Activated naive CD8-positive, alpha-beta T cell (primary cell): ENCODE measurements around the gene LECT2.

Experiments used
- H3K27ac Mint-ChIP-seq: one replicate; pipeline ENCODE4 v1.8.0; 2021; ENCODE audit warnings: mixed read lengths
- H3K27me3 Mint-ChIP-seq: one replicate; pipeline ENCODE4 v1.8.0; 2021; ENCODE audit warnings: mixed read lengths
- H3K36me3 Mint-ChIP-seq: one replicate; pipeline ENCODE4 v1.8.0; 2021; ENCODE audit warnings: mixed read lengths
- H3K4me1 Mint-ChIP-seq: one replicate; pipeline ENCODE4 v1.8.0; 2021; ENCODE audit warnings: low read depth, mixed read lengths
- H3K4me3 Mint-ChIP-seq: one replicate; pipeline ENCODE4 v1.8.0; 2021; ENCODE audit warnings: mild to moderate bottlenecking, mixed read lengths
- H3K9me3 Mint-ChIP-seq: one replicate; pipeline ENCODE4 v1.8.0; 2021; ENCODE audit warnings: low read depth, mixed read lengths

The LECT2 gene

GRCh38 chr5:135954899-135955298 is at the start of gene LECT2:
Gene LECT2, minus strand, starts transcription at chr5:135954983. Its CDS starts 150 bp downstream, at chr5:135954833.
- Mint-ChIP-seq H3K4me1 (no peaks in the 10 kb centered on the region), H3K4me3 (no peak within 1 kb of the TSS), H3K9me3 (no peaks in the 10 kb centered on the region), H3K27ac (no peak within 1 kb of the TSS), H3K27me3 (peaks cover 9% of the 10 kb centered on the region), H3K36me3 (no peaks in the 10 kb centered on the region)

GRCh38 chr5:136004436-136004835 is 49.7 kb upstream of the LECT2 start:
- no peak overlapping the region for H3K4me3 Mint-ChIP-seq
- H3K4me1 Mint-ChIP-seq: no peaks in the 10 kb centered on the region
- peaks cover 7% of the 10 kb centered on the region for H3K27me3 Mint-ChIP-seq
- H3K9me3 Mint-ChIP-seq: no peaks in the 10 kb centered on the region
- H3K27ac Mint-ChIP-seq: no peak overlapping the region
- no peaks in the 10 kb centered on the region for H3K36me3 Mint-ChIP-seq

- no peak overlapping the region for H3K27ac Mint-ChIP-seq
- H3K9me3 Mint-ChIP-seq: no peaks in the 10 kb centered on the region
- no peak overlapping the region for H3K4me3 Mint-ChIP-seq
- no peaks in the 10 kb centered on the region for H3K36me3 Mint-ChIP-seq
- no peaks in the 10 kb centered on the region for H3K4me1 Mint-ChIP-seq
- H3K27me3 Mint-ChIP-seq: peaks cover 4% of the 10 kb centered on the region
Measured at GRCh38 chr5:136001466-136001981, 46.7 kb upstream of the LECT2 start.

- peaks cover 2% of the 10 kb centered on the region for H3K27me3 Mint-ChIP-seq
- H3K27ac Mint-ChIP-seq: no peak overlapping the region
- H3K4me3 Mint-ChIP-seq: no peak overlapping the region
- no peaks in the 10 kb centered on the region for H3K9me3 Mint-ChIP-seq
- no peaks in the 10 kb centered on the region for H3K4me1 Mint-ChIP-seq
- H3K36me3 Mint-ChIP-seq: no peaks in the 10 kb centered on the region
Measured at GRCh38 chr5:136000932-136001331, 46.1 kb upstream of the LECT2 start.

- no peaks in the 10 kb centered on the region for H3K9me3 Mint-ChIP-seq
- no peak overlapping the region for H3K4me3 Mint-ChIP-seq
- no peaks in the 10 kb centered on the region for H3K36me3 Mint-ChIP-seq
- peaks cover 2% of the 10 kb centered on the region for H3K27me3 Mint-ChIP-seq
- no peaks in the 10 kb centered on the region for H3K4me1 Mint-ChIP-seq
- no peak overlapping the region for H3K27ac Mint-ChIP-seq
Measured at GRCh38 chr5:136000147-136000546, 45.4 kb upstream of the LECT2 start.

- no peak overlapping the region for H3K27ac Mint-ChIP-seq
- H3K4me3 Mint-ChIP-seq: no peak overlapping the region
- no peaks in the 10 kb centered on the region for H3K9me3 Mint-ChIP-seq
- no peaks in the 10 kb centered on the region for H3K4me1 Mint-ChIP-seq
- H3K27me3 Mint-ChIP-seq: peaks cover 5% of the 10 kb centered on the region
- no peaks in the 10 kb centered on the region for H3K36me3 Mint-ChIP-seq
Measured at GRCh38 chr5:135999406-136000139, 44.8 kb upstream of the LECT2 start.

GRCh38 chr5:135998889-135999288 is 44.1 kb upstream of the LECT2 start:
- H3K4me1 Mint-ChIP-seq: no peaks in the 10 kb centered on the region
- H3K4me3 Mint-ChIP-seq: no peak overlapping the region
- H3K36me3 Mint-ChIP-seq: no peaks in the 10 kb centered on the region
- H3K9me3 Mint-ChIP-seq: no peaks in the 10 kb centered on the region
- H3K27ac Mint-ChIP-seq: no peak overlapping the region
- H3K27me3 Mint-ChIP-seq: peaks cover 5% of the 10 kb centered on the region

GRCh38 chr5:135997673-135998335 is 43.0 kb upstream of the LECT2 start:
- peaks cover 5% of the 10 kb centered on the region for H3K27me3 Mint-ChIP-seq
- no peak overlapping the region for H3K4me3 Mint-ChIP-seq
- H3K9me3 Mint-ChIP-seq: no peaks in the 10 kb centered on the region
- H3K27ac Mint-ChIP-seq: no peak overlapping the region
- H3K4me1 Mint-ChIP-seq: no peaks in the 10 kb centered on the region
- no peaks in the 10 kb centered on the region for H3K36me3 Mint-ChIP-seq

GRCh38 chr5:135996611-135997010 is 41.8 kb upstream of the LECT2 start:
- H3K36me3 Mint-ChIP-seq: no peaks in the 10 kb centered on the region
- H3K27ac Mint-ChIP-seq: no peak overlapping the region
- H3K4me1 Mint-ChIP-seq: no peaks in the 10 kb centered on the region
- H3K27me3 Mint-ChIP-seq: peaks cover 5% of the 10 kb centered on the region
- H3K4me3 Mint-ChIP-seq: no peak overlapping the region
- H3K9me3 Mint-ChIP-seq: no peaks in the 10 kb centered on the region

GRCh38 chr5:135995976-135996375 is 41.2 kb upstream of the LECT2 start:
- no peaks in the 10 kb centered on the region for H3K36me3 Mint-ChIP-seq
- H3K27me3 Mint-ChIP-seq: peaks cover 5% of the 10 kb centered on the region
- H3K27ac Mint-ChIP-seq: no peak overlapping the region
- no peak overlapping the region for H3K4me3 Mint-ChIP-seq
- no peaks in the 10 kb centered on the region for H3K4me1 Mint-ChIP-seq
- H3K9me3 Mint-ChIP-seq: no peaks in the 10 kb centered on the region

- Mint-ChIP-seq H3K27me3 (peaks cover 8% of the 10 kb centered on the region), H3K27ac (no peak overlapping the region), H3K36me3 (no peaks in the 10 kb centered on the region), H3K4me1 (no peaks in the 10 kb centered on the region), H3K9me3 (no peaks in the 10 kb centered on the region), H3K4me3 (no peak overlapping the region)
Measured at GRCh38 chr5:135993880-135994636, 39.3 kb upstream of the LECT2 start.

GRCh38 chr5:135993335-135993879 is 38.6 kb upstream of the LECT2 start:
- Mint-ChIP-seq H3K4me3 (no peak overlapping the region), H3K4me1 (no peaks in the 10 kb centered on the region), H3K27me3 (peaks cover 9% of the 10 kb centered on the region), H3K9me3 (no peaks in the 10 kb centered on the region), H3K27ac (no peak overlapping the region), H3K36me3 (no peaks in the 10 kb centered on the region)

- Mint-ChIP-seq H3K36me3 (no peaks in the 10 kb centered on the region), H3K27me3 (peaks cover 11% of the 10 kb centered on the region), H3K4me1 (no peaks in the 10 kb centered on the region), H3K9me3 (no peaks in the 10 kb centered on the region), H3K4me3 (no peak overlapping the region), H3K27ac (no peak overlapping the region)
Measured at GRCh38 chr5:135991429-135991828, 36.6 kb upstream of the LECT2 start.

GRCh38 chr5:135990528-135991255 is 35.9 kb upstream of the LECT2 start:
- no peak overlapping the region for H3K4me3 Mint-ChIP-seq
- H3K27me3 Mint-ChIP-seq: peaks cover 13% of the 10 kb centered on the region
- H3K36me3 Mint-ChIP-seq: no peaks in the 10 kb centered on the region
- H3K27ac Mint-ChIP-seq: no peak overlapping the region
- no peaks in the 10 kb centered on the region for H3K4me1 Mint-ChIP-seq
- H3K9me3 Mint-ChIP-seq: no peaks in the 10 kb centered on the region
